CD4-positive, alpha-beta T cell (primary cell): ENCODE data around the gene CTIF. TPM values are rescaled to one million over a fixed set of nuclear protein-coding genes. Genes with fewer than 3 reads are reported as not detected.
A peak's percentile ranks its signal among the peaks of the same experiment; 100 is the strongest.

Experiments
- ATAC-seq: fragments of 200-7000 bp; cut with Tn5 transposase; one replicate; pipeline ENCODE4 v1.10.0; 2022; ENCODE audit warnings: mild to moderate bottlenecking; ENCODE audit not compliant: poor library complexity
- CTCF ChIA-PET: fragments of 350-600 bp; sonication (Branson Sonifier 250); formaldehyde crosslinking; loops from one replicate; lab custom pipeline; 2021; ENCODE audit warnings: antibody characterized with exemption, inconsistent platforms; lab: Charles Lee
- POLR2A ChIA-PET: fragments of 350-600 bp; sonication (Branson Sonifier 250); formaldehyde crosslinking; loops from one replicate; lab custom pipeline; 2021; ENCODE audit warnings: antibody characterized with exemption, inconsistent platforms; lab: Charles Lee
- DNase-seq, 14 experiments: peaks; one replicate each; pipeline ENCODE4 v3.0.0-alpha.2; 2013 to 2020; ENCODE audit warnings: mixed read lengths in 2 of 14
- H3K27ac ChIP-seq, 2 donors: one replicate each; pipeline versions ENCODE4 v1.5.1 to v1.7.0; 2013; ENCODE audit warnings: low read length in 2 of 2, low read depth in 1 of 2, mild to moderate bottlenecking in 1 of 2
- H3K27me3 ChIP-seq, 2 experiments: 1 replicate in 1 of 2; 2 replicates in 1 of 2; pipeline versions ENCODE4 v1.6.1 to v1.7.0; 2013; ENCODE audit warnings: low read length in 2 of 2, control low read depth in 1 of 2, mild to moderate bottlenecking in 1 of 2, moderate library complexity in 1 of 2; ENCODE audit not compliant: insufficient read depth in 2 of 2, control insufficient read depth in 1 of 2
- H3K36me3 ChIP-seq: one replicate; pipeline ENCODE4 v1.6.1; 2013; ENCODE audit warnings: low read length, control low read depth; ENCODE audit not compliant: insufficient read depth
- H3K4me1 ChIP-seq: one replicate; pipeline ENCODE4 v1.6.1; 2013; ENCODE audit warnings: low read length, control low read depth; ENCODE audit not compliant: insufficient read depth
- H3K4me3 ChIP-seq: one replicate; pipeline ENCODE4 v1.5.1; 2013; ENCODE audit warnings: mild to moderate bottlenecking, low read length, moderate library complexity
- H3K9me3 ChIP-seq, 2 experiments: 1 replicate in 1 of 2; 2 replicates in 1 of 2; pipeline versions ENCODE4 v1.6.1 to v1.7.0; 2013; ENCODE audit warnings: low read length in 2 of 2, mild to moderate bottlenecking in 2 of 2, control low read depth in 1 of 2, moderate library complexity in 1 of 2; ENCODE audit not compliant: control insufficient read depth in 1 of 2, insufficient read depth in 1 of 2
- H3K27ac Mint-ChIP-seq: one replicate; pipeline ENCODE4 v1.8.0; 2020; ENCODE audit warnings: mixed read lengths
- H3K27me3 Mint-ChIP-seq: one replicate; pipeline ENCODE4 v1.8.0; 2021; ENCODE audit warnings: mixed read lengths
- H3K36me3 Mint-ChIP-seq: one replicate; pipeline ENCODE4 v1.8.0; 2021; ENCODE audit warnings: low read depth, mixed read lengths
- H3K4me1 Mint-ChIP-seq: one replicate; pipeline ENCODE4 v1.8.0; 2021; ENCODE audit warnings: low read depth, mixed read lengths
- H3K4me3 Mint-ChIP-seq: one replicate; pipeline ENCODE4 v1.8.0; 2020; ENCODE audit warnings: mild to moderate bottlenecking, mixed read lengths
- H3K9me3 Mint-ChIP-seq: one replicate; pipeline ENCODE4 v1.8.0; 2020; ENCODE audit warnings: mixed read lengths
- intact Hi-C, 2 experiments: fragments of 100-400 bp; cut with DNase I in 1 of 2; cut with micrococcal nuclease in 1 of 2; formaldehyde crosslinking; loops; one replicate each; pipeline versions ENCODE4 v1.15.1 to v1.9.0; 2023 to 2025; cut with DNase I, micrococcal nuclease
- total RNA-seq, 174 experiments: library from RNA in 2 of 174; stranded (reverse) in 2 of 174; gene quantifications; one replicate each; pipeline ENCODE4 v1.2.3 and lab custom pipeline; 2021 to 2026
- TF ChIP-seq, protein P1 (sequence below): fragments of 200-600 bp; IDR thresholded peaks from one replicate; pipeline ENCODE4 v1.8.0; 2022; ENCODE audit warnings: antibody characterized with exemption, mild to moderate bottlenecking

The CTIF gene
- total RNA-seq, 2 experiments from 2014 or later: 1.1 to 2.9 TPM

DNA sequence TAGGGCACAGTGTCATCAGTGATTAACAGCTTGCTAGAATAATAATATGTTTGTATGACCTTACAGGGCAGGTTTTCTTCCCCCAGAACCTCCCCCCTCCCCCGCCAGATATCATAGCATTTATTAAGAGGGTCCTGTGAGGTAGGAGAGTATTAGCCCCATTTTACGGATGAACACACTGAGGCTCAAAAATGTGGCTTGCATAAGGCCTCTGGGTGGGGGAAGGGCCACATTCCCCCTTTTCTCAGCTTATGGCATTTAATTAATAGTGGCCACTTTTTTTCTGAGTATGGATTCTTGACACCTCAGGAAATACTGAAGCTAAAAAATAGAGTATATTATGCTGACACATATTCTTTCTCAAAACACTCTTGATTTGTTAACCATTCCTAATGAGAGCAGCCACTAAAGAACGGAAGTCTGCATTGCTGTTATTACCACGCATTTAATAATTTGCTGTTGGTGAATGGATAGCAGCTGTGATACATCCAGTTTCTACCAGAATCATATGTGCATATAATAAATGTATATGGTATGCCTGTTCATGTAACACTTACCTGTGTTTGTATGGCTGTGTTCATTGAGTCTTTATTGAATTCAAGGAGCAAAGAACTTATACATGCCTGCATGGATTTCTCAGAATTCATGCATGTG, 3.0 kb downstream of the CTIF start:
- Mint-ChIP-seq H3K27me3 (peaks cover 26% of the 10 kb centered on the region), H3K4me3 (peak overlapping the region; percentile 78), H3K36me3 (no peaks in the 10 kb centered on the region), H3K27ac (no peak overlapping the region), H3K4me1 (peaks cover 3% of the 10 kb centered on the region), H3K9me3 (no peaks in the 10 kb centered on the region)
- no peak for ATAC-seq
- ChIA-PET CTCF (no interaction called here), POLR2A (no interaction called here)
- Histone ChIP-seq H3K27me3 (peaks cover 14 to 16% of the 10 kb centered on the region in 2 experiments), H3K4me3 (no peak overlapping the region), H3K36me3 (no peaks in the 10 kb centered on the region), H3K4me1 (peaks cover 24% of the 10 kb centered on the region), H3K9me3 (peaks cover 0 to 3% of the 10 kb centered on the region in 2 experiments), H3K27ac (no peak overlapping the region)
- TF ChIP-seq, protein P1, sequence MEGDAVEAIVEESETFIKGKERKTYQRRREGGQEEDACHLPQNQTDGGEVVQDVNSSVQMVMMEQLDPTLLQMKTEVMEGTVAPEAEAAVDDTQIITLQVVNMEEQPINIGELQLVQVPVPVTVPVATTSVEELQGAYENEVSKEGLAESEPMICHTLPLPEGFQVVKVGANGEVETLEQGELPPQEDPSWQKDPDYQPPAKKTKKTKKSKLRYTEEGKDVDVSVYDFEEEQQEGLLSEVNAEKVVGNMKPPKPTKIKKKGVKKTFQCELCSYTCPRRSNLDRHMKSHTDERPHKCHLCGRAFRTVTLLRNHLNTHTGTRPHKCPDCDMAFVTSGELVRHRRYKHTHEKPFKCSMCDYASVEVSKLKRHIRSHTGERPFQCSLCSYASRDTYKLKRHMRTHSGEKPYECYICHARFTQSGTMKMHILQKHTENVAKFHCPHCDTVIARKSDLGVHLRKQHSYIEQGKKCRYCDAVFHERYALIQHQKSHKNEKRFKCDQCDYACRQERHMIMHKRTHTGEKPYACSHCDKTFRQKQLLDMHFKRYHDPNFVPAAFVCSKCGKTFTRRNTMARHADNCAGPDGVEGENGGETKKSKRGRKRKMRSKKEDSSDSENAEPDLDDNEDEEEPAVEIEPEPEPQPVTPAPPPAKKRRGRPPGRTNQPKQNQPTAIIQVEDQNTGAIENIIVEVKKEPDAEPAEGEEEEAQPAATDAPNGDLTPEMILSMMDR: no peak
- DNase-seq: no peak
- intact Hi-C loops: no loop called here

GRCh38 chr18:48542513-48543181, 3.8 kb downstream of the CTIF start:
- H3K27me3 Mint-ChIP-seq: peaks cover 26% of the 10 kb centered on the region
- Histone ChIP-seq H3K9me3 (peaks cover 0 to 3% of the 10 kb centered on the region in 2 experiments), H3K4me1 (peaks cover 24% of the 10 kb centered on the region), H3K4me3 (no peak overlapping the region), H3K27me3 (peaks cover 14 to 16% of the 10 kb centered on the region in 2 experiments), H3K36me3 (no peaks in the 10 kb centered on the region), H3K27ac (no peak overlapping the region)
- H3K9me3 Mint-ChIP-seq: no peaks in the 10 kb centered on the region
- intact Hi-C loops: no loop called here
- peaks cover 3% of the 10 kb centered on the region for H3K4me1 Mint-ChIP-seq
- POLR2A ChIA-PET: no interaction called here
- H3K36me3 Mint-ChIP-seq: no peaks in the 10 kb centered on the region
- TF ChIP-seq, protein P1: no peak
- no peak overlapping the region for H3K27ac Mint-ChIP-seq
- CTCF ChIA-PET: no interaction called here
- ATAC-seq (no peak), DNase-seq (no peak)
- peak overlapping the region; percentile 11 for H3K4me3 Mint-ChIP-seq

- Mint-ChIP-seq H3K4me3 (peak overlapping the region; percentile 11), H3K4me1 (peaks cover 3% of the 10 kb centered on the region)
- no peak for ATAC-seq
These were observed 4.4 kb downstream of the CTIF start for GRCh38 chr18:48543228-48543627.

More at GRCh38 chr18:48543228-48543627, 4.4 kb downstream of the CTIF start:
- TF ChIP-seq, protein P1: no peak
- H3K27me3 Mint-ChIP-seq: peaks cover 26% of the 10 kb centered on the region
- POLR2A ChIA-PET: no interaction called here
- H3K4me1 ChIP-seq: peaks cover 24% of the 10 kb centered on the region
- DNase-seq: peak in 5 of 14 experiments; percentile 12 to 43 (median 23)
- peaks cover 0 to 3% of the 10 kb centered on the region in 2 experiments for H3K9me3 ChIP-seq
- no peak overlapping the region for H3K4me3 ChIP-seq
- no peaks in the 10 kb centered on the region for H3K9me3 Mint-ChIP-seq
- H3K36me3 Mint-ChIP-seq: no peaks in the 10 kb centered on the region
- H3K27me3 ChIP-seq: peaks cover 14 to 16% of the 10 kb centered on the region in 2 experiments
- intact Hi-C loops: no loop called here
- no peak overlapping the region for H3K27ac ChIP-seq
- no peaks in the 10 kb centered on the region for H3K36me3 ChIP-seq
- CTCF ChIA-PET: no interaction called here
- H3K27ac Mint-ChIP-seq: no peak overlapping the region
